Glutamatergic neuron (in vitro differentiated cells): ENCODE data around the gene FGR. TPM values are rescaled to one million over a fixed set of nuclear protein-coding genes. Genes with fewer than 3 reads are reported as not detected.

Source experiments
- DNase-seq: peaks from one replicate; pipeline ENCODE4 v3.0.0; 2022
- H3K27ac Mint-ChIP-seq: one replicate; pipeline ENCODE4 v1.8.0; 2020; ENCODE audit warnings: mild to moderate bottlenecking, mixed read lengths, inconsistent platforms; ENCODE audit not compliant: unreplicated experiment
- H3K27me3 Mint-ChIP-seq: one replicate; pipeline ENCODE4 v1.8.0; 2020; ENCODE audit warnings: mild to moderate bottlenecking, moderate library complexity, mixed read lengths, inconsistent platforms; ENCODE audit not compliant: unreplicated experiment
- H3K36me3 Mint-ChIP-seq: one replicate; pipeline ENCODE4 v1.8.0; 2020; ENCODE audit warnings: mild to moderate bottlenecking, mixed read lengths, inconsistent platforms; ENCODE audit not compliant: unreplicated experiment
- H3K4me1 Mint-ChIP-seq: one replicate; pipeline ENCODE4 v1.8.0; 2020; ENCODE audit warnings: mild to moderate bottlenecking, low read depth, mixed read lengths, inconsistent platforms; ENCODE audit not compliant: unreplicated experiment
- H3K4me3 Mint-ChIP-seq: one replicate; pipeline ENCODE4 v1.8.0; 2020; ENCODE audit warnings: mild to moderate bottlenecking, mixed read lengths, inconsistent platforms; ENCODE audit not compliant: unreplicated experiment
- H3K9me3 Mint-ChIP-seq: one replicate; pipeline ENCODE4 v1.8.0; 2020; ENCODE audit warnings: mild to moderate bottlenecking, moderate library complexity, mixed read lengths, inconsistent platforms; ENCODE audit not compliant: unreplicated experiment
- CTCF ChIP-seq: fragments of 200-600 bp; sonication (generic); IDR thresholded peaks from one replicate; pipeline ENCODE4 v1.5.0; 2021; ENCODE audit not compliant: partially characterized antibody, unreplicated experiment
- total RNA-seq: library from RNA; stranded (reverse); fragmentation: NEBNext Ultra II Directional; extraction: Animal tissue kit (Norgen Biotek cat#: 25700); gene quantifications from one replicate; pipeline ENCODE4 v1.2.1, GENCODE V29; 2021; ENCODE audit not compliant: unreplicated experiment

Gene FGR
- total RNA-seq, 1 donor from 2014 or later, result not detected

- H3K4me3 Mint-ChIP-seq, result no peak overlapping the region
- H3K36me3 Mint-ChIP-seq, result peaks cover 9% of the 10 kb centered on the region
- TF ChIP-seq CTCF, result no peak
- peaks cover 10% of the 10 kb centered on the region for H3K4me1 Mint-ChIP-seq
- DNase-seq, result no peak
- no peak overlapping the region for H3K27ac Mint-ChIP-seq
- peaks cover 6% of the 10 kb centered on the region for H3K9me3 Mint-ChIP-seq
- H3K27me3 Mint-ChIP-seq, result no peaks in the 10 kb centered on the region
Observed at GRCh38 chr1:27676410-27676809, 41.4 kb upstream of the FGR start.

GRCh38 chr1:27672750-27673112 is 37.7 kb upstream of the FGR start:
- H3K27me3 Mint-ChIP-seq, result peaks cover 3% of the 10 kb centered on the region
- H3K36me3 Mint-ChIP-seq, result no peaks in the 10 kb centered on the region
- H3K27ac Mint-ChIP-seq, result no peak overlapping the region
- DNase-seq, result no peak
- no peaks in the 10 kb centered on the region for H3K9me3 Mint-ChIP-seq
- TF ChIP-seq CTCF, result no peak
- H3K4me1 Mint-ChIP-seq, result peaks cover 10% of the 10 kb centered on the region
- H3K4me3 Mint-ChIP-seq, result no peak overlapping the region

- DNase-seq, result peak; percentile 55
- TF ChIP-seq CTCF, result no peak
- peak within 1 kb of the TSS; percentile 79 for H3K4me3 Mint-ChIP-seq
- H3K27me3 Mint-ChIP-seq, result peaks cover 3% of the 10 kb centered on the region
- H3K4me1 Mint-ChIP-seq, result peaks cover 10% of the 10 kb centered on the region
- no peaks in the 10 kb centered on the region for H3K9me3 Mint-ChIP-seq
- H3K36me3 Mint-ChIP-seq, result no peaks in the 10 kb centered on the region
- peak within 1 kb of the TSS; percentile 77 for H3K27ac Mint-ChIP-seq
Observed at GRCh38 chr1:27671964-27672749, 37.2 kb upstream of the FGR start, which contains the start of gene IFI6. Gene IFI6, minus strand, starts transcription at chr1:27672192. Its CDS starts 2,878 bp downstream, at chr1:27669314.

- Mint-ChIP-seq H3K27me3 (peaks cover 3% of the 10 kb centered on the region), H3K4me1 (peaks cover 10% of the 10 kb centered on the region), H3K9me3 (peaks cover 5% of the 10 kb centered on the region), H3K27ac (no peak overlapping the region), H3K4me3 (no peak overlapping the region), H3K36me3 (no peaks in the 10 kb centered on the region)
- no peak for DNase-seq
- no peak for TF ChIP-seq CTCF
Observed at GRCh38 chr1:27669876-27670275, 34.9 kb upstream of the FGR start.
